Caco-2 (cell line): ENCODE results near the gene GCGR. TPM values are rescaled to one million over a fixed set of nuclear protein-coding genes. Genes with fewer than 3 reads are reported as not detected.

ENCODE experiments used
- BruUV-seq: library from RNA; stranded (reverse); fragments of 400-500 nt; replicated peaks from 2 replicates; lab custom pipeline; 2021; lab: Mats Ljungman, UMichigan
- CTCF ChIA-PET: fragments of 300-600 bp; sonication (Branson Sonifier 250); formaldehyde crosslinking; loops from one replicate; lab custom pipeline; 2022; ENCODE audit warnings: antibody characterized with exemption; lab: Charles Lee
- POLR2A ChIA-PET: fragments of 300-600 bp; sonication (Branson Sonifier 250); formaldehyde crosslinking; loops from one replicate; lab custom pipeline; 2022; ENCODE audit warnings: antibody characterized with exemption; lab: Charles Lee
- DNase-seq, 2 experiments: peaks; one replicate each; pipeline versions ENCODE4 v3.0.0 to v3.0.0-alpha.2; 2020 to 2022
- H3K27me3 ChIP-seq: replicated peaks from 2 replicates; pipeline ENCODE4 v1.6.0; 2011; ENCODE audit warnings: low read length; ENCODE audit not compliant: control insufficient read depth, insufficient read depth
- H3K36me3 ChIP-seq: 2 replicates; pipeline ENCODE4 v1.5.1; 2011; ENCODE audit warnings: low read length; ENCODE audit not compliant: control insufficient read depth, insufficient read depth
- H3K4me1 ChIP-seq: fragments of 250-450 bp; sonication (Bioruptor Pico); 2 replicates; pipeline ENCODE4 v1.5.1; 2020; ENCODE audit warnings: mild to moderate bottlenecking
- H3K4me3 ChIP-seq: 2 replicates; pipeline ENCODE4 v1.5.1; 2011; ENCODE audit warnings: low read depth, mild to moderate bottlenecking, control low read depth, low read length
- H3K9me3 ChIP-seq: fragments of 250-450 bp; sonication (Bioruptor Pico); 2 replicates; pipeline ENCODE4 v1.5.1; 2020; ENCODE audit warnings: mild to moderate bottlenecking, moderate library complexity
- H3K27ac Mint-ChIP-seq: one replicate; pipeline ENCODE4 v1.8.0; 2022; ENCODE audit warnings: mixed read lengths; ENCODE audit not compliant: unreplicated experiment
- H3K27me3 Mint-ChIP-seq: one replicate; pipeline ENCODE4 v1.8.0; 2022; ENCODE audit warnings: mixed read lengths; ENCODE audit not compliant: insufficient read depth, unreplicated experiment
- H3K36me3 Mint-ChIP-seq: one replicate; pipeline ENCODE4 v1.8.0; 2022; ENCODE audit warnings: mild to moderate bottlenecking, mixed read lengths; ENCODE audit not compliant: insufficient read depth, unreplicated experiment
- H3K4me1 Mint-ChIP-seq: one replicate; pipeline ENCODE4 v1.8.0; 2022; ENCODE audit warnings: low read depth, mixed read lengths; ENCODE audit not compliant: unreplicated experiment
- H3K4me3 Mint-ChIP-seq: one replicate; pipeline ENCODE4 v1.8.0; 2022; ENCODE audit warnings: mild to moderate bottlenecking, moderate library complexity, mixed read lengths; ENCODE audit not compliant: unreplicated experiment
- H3K9me3 Mint-ChIP-seq: one replicate; pipeline ENCODE4 v1.8.0; 2022; ENCODE audit warnings: mixed read lengths; ENCODE audit not compliant: unreplicated experiment
- intact Hi-C: fragments of 100-400 bp; cut with micrococcal nuclease; formaldehyde crosslinking; loops from one replicate; pipeline ENCODE4 v1.10.0; 2022; ENCODE audit not compliant: unreplicated experiment
- total RNA-seq: library from RNA; stranded (reverse); gene quantifications from 2 replicates; pipeline ENCODE4 v1.2.3, GENCODE V29; 2022
- TF ChIP-seq, protein P1 (sequence below), 2 experiments: fragments of 200-600 bp in 1 of 2; IDR thresholded peaks; 1 replicate in 1 of 2; 2 replicates in 1 of 2; pipeline versions ENCODE4 v1.5.1 to v1.8.0; 2011 to 2022; ENCODE audit warnings: antibody characterized with exemption in 1 of 2, control low read depth in 1 of 2, inconsistent platforms in 1 of 2, low read depth in 1 of 2, low read length in 1 of 2, mild to moderate bottlenecking in 1 of 2, moderate library complexity in 1 of 2; ENCODE audit not compliant: insufficient read depth in 1 of 2, severe bottlenecking in 1 of 2, unreplicated experiment in 1 of 2

GCGR gene
- total RNA-seq, 1 experiment from 2014 or later, result 1.0 TPM

DNA sequence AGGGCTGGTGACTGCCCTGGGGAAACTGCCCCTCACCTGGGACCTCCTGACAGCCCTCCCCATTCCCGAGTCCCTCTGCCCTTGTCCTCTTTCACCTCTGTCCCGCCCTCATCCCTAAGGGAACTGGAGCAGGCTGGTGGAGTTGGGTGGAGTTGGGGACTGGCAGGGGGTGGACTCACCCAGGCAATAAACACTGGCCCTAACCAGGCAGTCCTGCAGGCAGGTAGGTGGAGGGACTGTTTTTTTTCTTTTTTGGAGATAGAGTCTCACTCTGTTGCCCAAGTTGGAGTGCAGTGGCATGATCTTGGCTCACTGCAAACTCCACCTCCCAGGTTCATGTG is 11.7 kb downstream of the GCGR start:
- H3K27ac Mint-ChIP-seq, result no peak overlapping the region
- TF ChIP-seq, protein P1, sequence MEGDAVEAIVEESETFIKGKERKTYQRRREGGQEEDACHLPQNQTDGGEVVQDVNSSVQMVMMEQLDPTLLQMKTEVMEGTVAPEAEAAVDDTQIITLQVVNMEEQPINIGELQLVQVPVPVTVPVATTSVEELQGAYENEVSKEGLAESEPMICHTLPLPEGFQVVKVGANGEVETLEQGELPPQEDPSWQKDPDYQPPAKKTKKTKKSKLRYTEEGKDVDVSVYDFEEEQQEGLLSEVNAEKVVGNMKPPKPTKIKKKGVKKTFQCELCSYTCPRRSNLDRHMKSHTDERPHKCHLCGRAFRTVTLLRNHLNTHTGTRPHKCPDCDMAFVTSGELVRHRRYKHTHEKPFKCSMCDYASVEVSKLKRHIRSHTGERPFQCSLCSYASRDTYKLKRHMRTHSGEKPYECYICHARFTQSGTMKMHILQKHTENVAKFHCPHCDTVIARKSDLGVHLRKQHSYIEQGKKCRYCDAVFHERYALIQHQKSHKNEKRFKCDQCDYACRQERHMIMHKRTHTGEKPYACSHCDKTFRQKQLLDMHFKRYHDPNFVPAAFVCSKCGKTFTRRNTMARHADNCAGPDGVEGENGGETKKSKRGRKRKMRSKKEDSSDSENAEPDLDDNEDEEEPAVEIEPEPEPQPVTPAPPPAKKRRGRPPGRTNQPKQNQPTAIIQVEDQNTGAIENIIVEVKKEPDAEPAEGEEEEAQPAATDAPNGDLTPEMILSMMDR (IDR thresholded peaks at IDR 0.05; ENCODE audit: insufficient read depth in 1 of 2, low read depth in 1 of 2, low read length in 1 of 2, severe bottlenecking in 1 of 2, unreplicated experiment in 1 of 2), result no peak
- no peak overlapping the region for H3K4me3 Mint-ChIP-seq
- no peaks in the 10 kb centered on the region for H3K27me3 Mint-ChIP-seq
- H3K4me1 ChIP-seq, result peaks cover 9% of the 10 kb centered on the region
- no peaks in the 10 kb centered on the region for H3K36me3 Mint-ChIP-seq
- no TSS peak for BruUV-seq
- CTCF ChIA-PET, result interaction anchor here (0.6 to 2.0 kb wide), 5 partner anchors 10 to 796 kb away, joined by 3 to 8 read pairs (median 4); no protein-coding TSS in a partner anchor
- H3K27me3 ChIP-seq, result no peaks in the 10 kb centered on the region
- POLR2A ChIA-PET, result no interaction called here
- no peaks in the 10 kb centered on the region for H3K9me3 ChIP-seq
- H3K36me3 ChIP-seq, result no peaks in the 10 kb centered on the region
- no peaks in the 10 kb centered on the region for H3K9me3 Mint-ChIP-seq
- H3K4me1 Mint-ChIP-seq, result peaks cover 6% of the 10 kb centered on the region
- no peak overlapping the region for H3K4me3 ChIP-seq
- intact Hi-C loops, result no loop called here
- no peak for DNase-seq

DNA sequence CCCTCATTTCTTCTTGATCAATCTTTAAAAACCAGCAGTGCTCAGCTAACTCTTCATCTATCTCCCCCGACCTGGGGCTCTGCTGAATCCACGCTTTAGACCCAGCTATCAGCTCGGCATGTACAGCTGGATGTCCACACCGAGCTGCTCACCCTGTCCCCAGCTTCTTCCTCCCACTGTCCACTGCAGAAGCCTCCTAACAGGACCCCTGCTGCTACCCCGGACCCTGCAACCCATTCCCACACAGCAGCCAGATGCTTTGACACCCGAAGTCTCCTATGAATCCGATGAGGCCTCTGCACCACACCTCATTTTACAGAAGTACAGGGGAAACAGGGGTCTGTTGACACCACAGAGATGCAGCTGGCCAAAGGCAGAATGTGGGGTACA is 13.8 kb downstream of the GCGR start:
- POLR2A ChIA-PET, result interaction anchor here (0.5 kb wide), 1 partner anchor 101 kb away, joined by 7 read pairs; no protein-coding TSS in a partner anchor

DNA sequence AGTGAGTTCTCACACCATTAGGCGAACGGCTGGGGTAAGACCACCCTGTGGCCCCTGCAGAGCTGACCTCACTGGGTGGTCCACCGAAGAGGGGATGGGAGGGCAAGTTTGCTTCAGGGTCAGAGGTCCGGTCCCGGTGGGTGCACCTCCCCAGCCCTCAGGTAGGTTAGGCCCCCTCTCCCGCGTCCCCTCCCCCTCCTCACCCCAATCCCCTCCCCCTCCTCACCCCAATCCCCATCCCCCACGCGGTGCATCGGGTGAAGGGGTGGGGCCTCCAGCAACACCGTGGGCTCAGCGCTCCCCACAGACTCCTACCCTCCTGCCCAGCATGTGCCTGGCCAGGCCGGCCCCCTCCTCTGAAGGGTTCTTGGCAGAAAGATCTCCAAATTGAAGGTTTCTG is 15.8 kb downstream of the GCGR start:
- peaks cover 6% of the 10 kb centered on the region for H3K36me3 Mint-ChIP-seq
- H3K4me1 Mint-ChIP-seq, result peaks cover 6% of the 10 kb centered on the region
- ChIA-PET CTCF (no interaction called here), POLR2A (no interaction called here)
- H3K36me3 ChIP-seq, result no peaks in the 10 kb centered on the region
- TF ChIP-seq, protein P1 (IDR thresholded peaks at IDR 0.05; ENCODE audit: insufficient read depth in 1 of 2, low read depth in 1 of 2, low read length in 1 of 2, severe bottlenecking in 1 of 2, unreplicated experiment in 1 of 2), result no peak
- H3K4me1 ChIP-seq, result peaks cover 9% of the 10 kb centered on the region
- no peak for DNase-seq
- H3K27me3 ChIP-seq, result no peaks in the 10 kb centered on the region
- no peak overlapping the region for H3K27ac Mint-ChIP-seq
- no peaks in the 10 kb centered on the region for H3K9me3 ChIP-seq
- H3K4me3 ChIP-seq, result no peak overlapping the region
- no peak overlapping the region for H3K4me3 Mint-ChIP-seq
- intact Hi-C loops, result no loop called here
- no peaks in the 10 kb centered on the region for H3K9me3 Mint-ChIP-seq
- no peaks in the 10 kb centered on the region for H3K27me3 Mint-ChIP-seq
- no TSS peak for BruUV-seq

More for the DNA sequence above, 13.8 kb downstream of the GCGR start:
- H3K4me3 Mint-ChIP-seq, result no peak overlapping the region
- no peaks in the 10 kb centered on the region for H3K9me3 ChIP-seq
- H3K27me3 ChIP-seq, result no peaks in the 10 kb centered on the region
- H3K4me1 Mint-ChIP-seq, result peaks cover 6% of the 10 kb centered on the region
- H3K4me3 ChIP-seq, result no peak overlapping the region
- no peaks in the 10 kb centered on the region for H3K27me3 Mint-ChIP-seq
- no peaks in the 10 kb centered on the region for H3K36me3 ChIP-seq
- H3K36me3 Mint-ChIP-seq, result no peaks in the 10 kb centered on the region
- no peak for DNase-seq
- no peak overlapping the region for H3K27ac Mint-ChIP-seq
- H3K4me1 ChIP-seq, result peaks cover 9% of the 10 kb centered on the region
- CTCF ChIA-PET, result interaction anchor here (0.5 to 0.6 kb wide), 2 partner anchors 9 to 75 kb away, joined by 3 to 4 read pairs; no protein-coding TSS in a partner anchor
- TF ChIP-seq, protein P1 (IDR thresholded peaks at IDR 0.05; ENCODE audit: insufficient read depth in 1 of 2, low read depth in 1 of 2, low read length in 1 of 2, severe bottlenecking in 1 of 2, unreplicated experiment in 1 of 2), result no peak
- intact Hi-C loops, result no loop called here
- no TSS peak for BruUV-seq
- H3K9me3 Mint-ChIP-seq, result no peaks in the 10 kb centered on the region
